WTC11 (cell line): ENCODE measurements around the gene SNX32. TPM values are rescaled to one million over a fixed set of nuclear protein-coding genes. Genes with fewer than 3 reads are reported as not detected.

ENCODE experiments used
- ATAC-seq: fragments of 200-7000 bp; cut with Tn5 transposase; 2 replicates; pipeline ENCODE4 v1.10.0; 2021; ENCODE audit warnings: mild to moderate bottlenecking, moderate library complexity
- CTCF ChIA-PET: fragments of 300-600 bp; sonication (Branson Sonifier 250); formaldehyde crosslinking; loops from one replicate; lab custom pipeline; 2021; ENCODE audit warnings: antibody characterized with exemption; lab: Charles Lee
- POLR2A ChIA-PET: fragments of 350-600 bp; sonication (Branson Sonifier 250); formaldehyde crosslinking; loops from one replicate; lab custom pipeline; 2021; ENCODE audit warnings: antibody characterized with exemption; lab: Charles Lee
- DNase-seq: peaks from one replicate; pipeline ENCODE4 v3.0.0; 2021; ENCODE audit warnings: low spot score
- H3K27ac Mint-ChIP-seq: 2 replicates; pipeline ENCODE4 v1.8.0; 2021; ENCODE audit warnings: mixed read lengths
- H3K27me3 Mint-ChIP-seq: 2 replicates; pipeline ENCODE4 v1.8.0; 2021; ENCODE audit warnings: low read depth, mild to moderate bottlenecking, moderate library complexity, mixed read lengths
- H3K36me3 Mint-ChIP-seq: 2 replicates; pipeline ENCODE4 v1.8.0; 2021; ENCODE audit warnings: mixed read lengths
- H3K4me1 Mint-ChIP-seq: 2 replicates; pipeline ENCODE4 v1.8.0; 2022; ENCODE audit warnings: mixed read lengths
- H3K4me3 Mint-ChIP-seq: 2 replicates; pipeline ENCODE4 v1.8.0; 2021; ENCODE audit warnings: mild to moderate bottlenecking, moderate library complexity, mixed read lengths
- H3K9me3 Mint-ChIP-seq: 2 replicates; pipeline ENCODE4 v1.8.0; 2021; ENCODE audit warnings: mixed read lengths
- ATF1 ChIP-seq: sonication (generic); formaldehyde crosslinking; IDR thresholded peaks from 2 replicates; pipeline ENCODE4 v1.8.1; 2023; ENCODE audit warnings: mild to moderate bottlenecking, moderate library complexity, missing genetic modification reagents
- ETV6 ChIP-seq: sonication (generic); formaldehyde crosslinking; IDR thresholded peaks from 2 replicates; pipeline ENCODE4 v1.8.1; 2022; ENCODE audit warnings: mild to moderate bottlenecking, missing genetic modification reagents
- FOXK1 ChIP-seq: sonication (generic); formaldehyde crosslinking; IDR thresholded peaks from 2 replicates; pipeline ENCODE4 v1.8.0; 2022; ENCODE audit warnings: mild to moderate bottlenecking, moderate library complexity, missing genetic modification reagents
- FOXP1 ChIP-seq: sonication (generic); formaldehyde crosslinking; IDR thresholded peaks from 2 replicates; pipeline ENCODE4 v1.8.0; 2022; ENCODE audit warnings: missing genetic modification reagents, mild to moderate bottlenecking, moderate library complexity, borderline replicate concordance
- GABPB1 ChIP-seq: sonication (generic); formaldehyde crosslinking; IDR thresholded peaks from 2 replicates; pipeline ENCODE4 v1.8.1; 2023; ENCODE audit warnings: mild to moderate bottlenecking, missing genetic modification reagents
- IRF2 ChIP-seq: sonication (generic); formaldehyde crosslinking; IDR thresholded peaks from 2 replicates; pipeline ENCODE4 v1.8.0; 2022; ENCODE audit warnings: low read depth, missing genetic modification reagents, borderline replicate concordance
- RORB ChIP-seq: fragments of 250-450 bp; sonication (Bioruptor Pico); IDR thresholded peaks from 2 replicates; pipeline ENCODE4 v1.9.0; 2021; ENCODE audit warnings: mild to moderate bottlenecking
- SOX15 ChIP-seq: fragments of 250-450 bp; sonication (Bioruptor Pico); IDR thresholded peaks from 2 replicates; pipeline ENCODE4 v1.9.0; 2021; ENCODE audit warnings: mild to moderate bottlenecking
- SP1 ChIP-seq: sonication (generic); formaldehyde crosslinking; conservative IDR thresholded peaks from 2 replicates; pipeline ENCODE4 v1.8.1; 2022; ENCODE audit warnings: missing genetic modification reagents
- TCF7 ChIP-seq: sonication (generic); formaldehyde crosslinking; IDR thresholded peaks from 2 replicates; pipeline ENCODE4 v1.8.0; 2022; ENCODE audit warnings: mild to moderate bottlenecking, low read depth, missing genetic modification reagents, moderate library complexity
- ZBTB21 ChIP-seq: sonication (generic); formaldehyde crosslinking; IDR thresholded peaks from 2 replicates; pipeline ENCODE4 v1.8.1; 2023; ENCODE audit warnings: mild to moderate bottlenecking, missing genetic modification reagents, borderline replicate concordance
- ZNF263 ChIP-seq: sonication (generic); formaldehyde crosslinking; IDR thresholded peaks from 2 replicates; pipeline ENCODE4 v1.8.1; 2022; ENCODE audit warnings: low read depth, mild to moderate bottlenecking, moderate library complexity, missing genetic modification reagents
- ZNF396 ChIP-seq: fragments of 250-450 bp; sonication (Bioruptor Pico); IDR thresholded peaks from 2 replicates; pipeline ENCODE4 v1.8.0; 2021; ENCODE audit warnings: mild to moderate bottlenecking, moderate library complexity, borderline replicate concordance
- ZNF416 ChIP-seq: fragments of 250-450 bp; sonication (Bioruptor Pico); IDR thresholded peaks from 2 replicates; pipeline ENCODE4 v1.9.0; 2021; ENCODE audit warnings: mild to moderate bottlenecking, inconsistent platforms
- total RNA-seq: library from RNA; stranded (reverse); gene quantifications from 3 replicates; pipeline ENCODE4 v1.2.3, GENCODE V29; 2021
- TF ChIP-seq, protein P1 (sequence below): sonication (generic); formaldehyde crosslinking; IDR thresholded peaks from 2 replicates; pipeline ENCODE4 v1.8.1; 2023; ENCODE audit warnings: mild to moderate bottlenecking, missing genetic modification reagents
- TF ChIP-seq, protein P2 (sequence below): sonication (generic); formaldehyde crosslinking; IDR thresholded peaks from 2 replicates; pipeline ENCODE4 v1.8.1; 2023; ENCODE audit warnings: mild to moderate bottlenecking, moderate library complexity, missing genetic modification reagents
- TF ChIP-seq, protein P3 (sequence below): sonication (generic); formaldehyde crosslinking; IDR thresholded peaks from 2 replicates; pipeline ENCODE4 v1.8.1; 2023; ENCODE audit warnings: mild to moderate bottlenecking, missing genetic modification reagents
- TF ChIP-seq, protein P4 (sequence below): fragments of 200-600 bp; IDR thresholded peaks from 2 replicates; pipeline ENCODE4 v1.8.0; 2022; ENCODE audit warnings: antibody characterized with exemption
- TF ChIP-seq, protein P5 (sequence below): sonication (generic); formaldehyde crosslinking; conservative IDR thresholded peaks from 2 replicates; pipeline ENCODE4 v1.8.1; 2022; ENCODE audit warnings: mild to moderate bottlenecking, missing genetic modification reagents
- TF ChIP-seq, protein P6 (sequence below): sonication (generic); formaldehyde crosslinking; IDR thresholded peaks from 2 replicates; pipeline ENCODE4 v1.8.0; 2022; ENCODE audit warnings: mild to moderate bottlenecking, missing genetic modification reagents
- TF ChIP-seq, protein P7 (sequence below): sonication (generic); formaldehyde crosslinking; IDR thresholded peaks from 2 replicates; pipeline ENCODE4 v1.8.1; 2022; ENCODE audit warnings: low read depth, mild to moderate bottlenecking, moderate library complexity, missing genetic modification reagents, borderline replicate concordance

SNX32 gene
- total RNA-seq, 1 experiment from 2014 or later, result 2.9 TPM

DNA sequence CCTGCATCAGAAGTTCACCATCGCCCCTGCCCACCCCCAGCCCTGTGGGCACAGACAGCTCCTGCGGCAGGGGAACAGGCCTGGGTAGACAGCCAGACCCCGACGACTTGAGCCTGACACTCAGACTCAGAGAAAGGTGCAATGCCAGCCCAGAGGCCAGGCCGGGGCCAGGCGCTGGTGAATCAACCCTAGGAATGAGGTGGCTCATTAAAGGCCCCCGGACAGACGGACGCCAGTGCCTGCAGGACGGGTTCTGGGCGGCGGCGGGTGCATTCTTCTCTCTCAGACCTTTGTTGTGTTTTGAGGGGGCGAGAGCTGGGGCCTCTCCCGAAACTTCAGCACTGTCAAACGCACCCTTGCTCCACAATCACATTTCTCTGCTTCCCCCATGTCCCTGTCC is 41.3 kb upstream of the SNX32 start (continued):
- TF ChIP-seq, protein P1, sequence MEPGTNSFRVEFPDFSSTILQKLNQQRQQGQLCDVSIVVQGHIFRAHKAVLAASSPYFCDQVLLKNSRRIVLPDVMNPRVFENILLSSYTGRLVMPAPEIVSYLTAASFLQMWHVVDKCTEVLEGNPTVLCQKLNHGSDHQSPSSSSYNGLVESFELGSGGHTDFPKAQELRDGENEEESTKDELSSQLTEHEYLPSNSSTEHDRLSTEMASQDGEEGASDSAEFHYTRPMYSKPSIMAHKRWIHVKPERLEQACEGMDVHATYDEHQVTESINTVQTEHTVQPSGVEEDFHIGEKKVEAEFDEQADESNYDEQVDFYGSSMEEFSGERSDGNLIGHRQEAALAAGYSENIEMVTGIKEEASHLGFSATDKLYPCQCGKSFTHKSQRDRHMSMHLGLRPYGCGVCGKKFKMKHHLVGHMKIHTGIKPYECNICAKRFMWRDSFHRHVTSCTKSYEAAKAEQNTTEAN, result no peak
- TF ChIP-seq ATF1 (CRISPR knock-in tag) (no peak), ZNF416 (CRISPR knock-in tag) (no peak), ZBTB21 (CRISPR knock-in tag) (no peak), IRF2 (CRISPR knock-in tag) (no peak), ZNF263 (CRISPR knock-in tag) (no peak), RORB (CRISPR knock-in tag) (no peak), ETV6 (CRISPR knock-in tag) (no peak), SOX15 (CRISPR knock-in tag) (no peak), FOXK1 (CRISPR knock-in tag) (no peak)
- TF ChIP-seq, protein P2, sequence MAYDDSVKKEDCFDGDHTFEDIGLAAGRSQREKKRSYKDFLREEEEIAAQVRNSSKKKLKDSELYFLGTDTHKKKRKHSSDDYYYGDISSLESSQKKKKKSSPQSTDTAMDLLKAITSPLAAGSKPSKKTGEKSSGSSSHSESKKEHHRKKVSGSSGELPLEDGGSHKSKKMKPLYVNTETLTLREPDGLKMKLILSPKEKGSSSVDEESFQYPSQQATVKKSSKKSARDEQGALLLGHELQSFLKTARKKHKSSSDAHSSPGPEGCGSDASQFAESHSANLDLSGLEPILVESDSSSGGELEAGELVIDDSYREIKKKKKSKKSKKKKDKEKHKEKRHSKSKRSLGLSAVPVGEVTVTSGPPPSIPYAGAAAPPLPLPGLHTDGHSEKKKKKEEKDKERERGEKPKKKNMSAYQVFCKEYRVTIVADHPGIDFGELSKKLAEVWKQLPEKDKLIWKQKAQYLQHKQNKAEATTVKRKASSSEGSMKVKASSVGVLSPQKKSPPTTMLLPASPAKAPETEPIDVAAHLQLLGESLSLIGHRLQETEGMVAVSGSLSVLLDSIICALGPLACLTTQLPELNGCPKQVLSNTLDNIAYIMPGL, result no peak
- TF ChIP-seq, protein P3, sequence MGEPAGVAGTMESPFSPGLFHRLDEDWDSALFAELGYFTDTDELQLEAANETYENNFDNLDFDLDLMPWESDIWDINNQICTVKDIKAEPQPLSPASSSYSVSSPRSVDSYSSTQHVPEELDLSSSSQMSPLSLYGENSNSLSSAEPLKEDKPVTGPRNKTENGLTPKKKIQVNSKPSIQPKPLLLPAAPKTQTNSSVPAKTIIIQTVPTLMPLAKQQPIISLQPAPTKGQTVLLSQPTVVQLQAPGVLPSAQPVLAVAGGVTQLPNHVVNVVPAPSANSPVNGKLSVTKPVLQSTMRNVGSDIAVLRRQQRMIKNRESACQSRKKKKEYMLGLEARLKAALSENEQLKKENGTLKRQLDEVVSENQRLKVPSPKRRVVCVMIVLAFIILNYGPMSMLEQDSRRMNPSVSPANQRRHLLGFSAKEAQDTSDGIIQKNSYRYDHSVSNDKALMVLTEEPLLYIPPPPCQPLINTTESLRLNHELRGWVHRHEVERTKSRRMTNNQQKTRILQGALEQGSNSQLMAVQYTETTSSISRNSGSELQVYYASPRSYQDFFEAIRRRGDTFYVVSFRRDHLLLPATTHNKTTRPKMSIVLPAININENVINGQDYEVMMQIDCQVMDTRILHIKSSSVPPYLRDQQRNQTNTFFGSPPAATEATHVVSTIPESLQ (CRISPR knock-in tag), result no peak
- TF ChIP-seq, protein P4, sequence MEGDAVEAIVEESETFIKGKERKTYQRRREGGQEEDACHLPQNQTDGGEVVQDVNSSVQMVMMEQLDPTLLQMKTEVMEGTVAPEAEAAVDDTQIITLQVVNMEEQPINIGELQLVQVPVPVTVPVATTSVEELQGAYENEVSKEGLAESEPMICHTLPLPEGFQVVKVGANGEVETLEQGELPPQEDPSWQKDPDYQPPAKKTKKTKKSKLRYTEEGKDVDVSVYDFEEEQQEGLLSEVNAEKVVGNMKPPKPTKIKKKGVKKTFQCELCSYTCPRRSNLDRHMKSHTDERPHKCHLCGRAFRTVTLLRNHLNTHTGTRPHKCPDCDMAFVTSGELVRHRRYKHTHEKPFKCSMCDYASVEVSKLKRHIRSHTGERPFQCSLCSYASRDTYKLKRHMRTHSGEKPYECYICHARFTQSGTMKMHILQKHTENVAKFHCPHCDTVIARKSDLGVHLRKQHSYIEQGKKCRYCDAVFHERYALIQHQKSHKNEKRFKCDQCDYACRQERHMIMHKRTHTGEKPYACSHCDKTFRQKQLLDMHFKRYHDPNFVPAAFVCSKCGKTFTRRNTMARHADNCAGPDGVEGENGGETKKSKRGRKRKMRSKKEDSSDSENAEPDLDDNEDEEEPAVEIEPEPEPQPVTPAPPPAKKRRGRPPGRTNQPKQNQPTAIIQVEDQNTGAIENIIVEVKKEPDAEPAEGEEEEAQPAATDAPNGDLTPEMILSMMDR, result no peak

DNA sequence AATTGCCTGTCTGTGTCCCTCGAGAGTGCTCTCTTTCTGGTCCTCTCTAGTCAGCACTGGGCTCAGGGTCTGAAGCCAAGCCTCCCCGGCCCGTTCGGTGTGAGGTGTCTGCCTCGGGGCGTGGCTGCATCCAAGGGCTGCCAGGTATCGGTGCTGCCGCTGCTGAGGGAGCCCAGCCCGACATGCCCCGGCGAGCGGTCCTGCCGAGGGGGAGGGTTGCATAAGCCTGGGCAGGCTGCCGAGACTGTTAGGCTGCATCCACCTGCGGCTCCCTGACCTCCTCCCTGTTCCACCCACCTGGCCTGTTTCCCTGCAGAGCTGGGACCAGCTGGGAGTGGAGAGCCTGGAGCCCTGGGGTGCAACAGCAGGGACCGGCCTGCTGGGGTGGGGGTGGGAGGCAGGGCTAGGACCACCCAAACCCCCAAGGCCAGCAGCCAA is 40.6 kb upstream of the SNX32 start:
- Mint-ChIP-seq H3K36me3 (peaks cover 5% of the 10 kb centered on the region; the same call in 1 of the 2 replicates), H3K27me3 (peaks cover 7% of the 10 kb centered on the region)

DNA sequence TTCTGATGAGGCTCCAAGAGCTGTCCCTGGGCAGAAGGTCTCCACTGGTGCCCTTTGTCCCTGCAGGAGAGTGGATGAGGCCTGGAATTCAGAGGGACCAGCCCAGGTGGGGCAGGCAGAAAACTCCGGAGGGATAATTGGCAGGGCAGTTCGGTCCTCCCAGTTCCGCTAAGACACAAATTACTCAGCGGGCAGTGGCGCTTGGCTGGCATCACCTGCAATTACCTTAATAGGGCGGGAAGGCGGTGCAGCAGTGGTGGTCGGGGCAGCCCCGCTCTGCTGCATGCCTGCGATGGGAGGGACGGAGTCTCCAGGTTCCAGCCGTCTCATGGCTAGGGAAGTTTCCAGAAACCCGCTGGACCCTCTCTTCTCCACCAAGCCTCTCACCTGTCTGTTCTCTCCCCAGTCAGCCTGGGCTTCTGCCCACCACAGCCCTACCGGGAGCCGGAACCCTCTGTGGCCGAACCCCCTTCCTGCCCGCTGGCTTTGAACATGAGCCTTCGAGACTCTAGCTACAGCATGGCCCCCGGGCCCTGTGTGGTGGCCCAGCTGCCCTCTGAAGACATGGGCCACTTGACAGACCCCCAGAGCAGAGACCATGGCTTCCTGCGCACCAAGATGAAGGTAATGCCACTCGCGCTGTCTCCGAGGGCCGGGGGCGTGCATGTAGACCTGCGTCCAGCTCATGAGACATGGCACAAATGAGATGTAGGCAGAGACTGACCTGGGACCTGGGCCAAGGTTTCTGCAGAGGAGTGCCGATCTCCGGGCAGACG is 40.0 kb upstream of the SNX32 start:
- ATAC-seq, result no peak
- H3K4me3 Mint-ChIP-seq, result no peak overlapping the region
- no peak overlapping the region for H3K27ac Mint-ChIP-seq
- peaks cover 5% of the 10 kb centered on the region; the same call in 1 of the 2 replicates for H3K36me3 Mint-ChIP-seq
- ChIA-PET CTCF (interaction anchor here (0.9 to 8.5 kb wide), 3 partner anchors 14 to 82 kb away, joined by 3 to 151 read pairs (median 4); partner anchors contain the start of genes AP5B1 and KAT5), POLR2A (interaction anchor here (1.2 kb wide), 1 partner anchor 12 kb away, joined by 4 read pairs; no protein-coding TSS in a partner anchor)
- DNase-seq, result no peak
- H3K4me1 Mint-ChIP-seq, result peaks cover 35% of the 10 kb centered on the region
- 0 out of 2 replicates have a peak, but pooled peaks cover under 1% of the 10 kb centered on the region for H3K27me3 Mint-ChIP-seq
- no peaks in the 10 kb centered on the region for H3K9me3 Mint-ChIP-seq
- TF ChIP-seq, protein P5, sequence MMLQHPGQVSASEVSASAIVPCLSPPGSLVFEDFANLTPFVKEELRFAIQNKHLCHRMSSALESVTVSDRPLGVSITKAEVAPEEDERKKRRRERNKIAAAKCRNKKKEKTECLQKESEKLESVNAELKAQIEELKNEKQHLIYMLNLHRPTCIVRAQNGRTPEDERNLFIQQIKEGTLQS (CRISPR knock-in tag), result no peak
- TF ChIP-seq TCF7 (CRISPR knock-in tag) (no peak), SP1 (no peak), ZNF396 (CRISPR knock-in tag) (no peak), RORB (CRISPR knock-in tag) (no peak), FOXP1 (CRISPR knock-in tag) (no peak), FOXK1 (CRISPR knock-in tag) (no peak)
- TF ChIP-seq, protein P6, sequence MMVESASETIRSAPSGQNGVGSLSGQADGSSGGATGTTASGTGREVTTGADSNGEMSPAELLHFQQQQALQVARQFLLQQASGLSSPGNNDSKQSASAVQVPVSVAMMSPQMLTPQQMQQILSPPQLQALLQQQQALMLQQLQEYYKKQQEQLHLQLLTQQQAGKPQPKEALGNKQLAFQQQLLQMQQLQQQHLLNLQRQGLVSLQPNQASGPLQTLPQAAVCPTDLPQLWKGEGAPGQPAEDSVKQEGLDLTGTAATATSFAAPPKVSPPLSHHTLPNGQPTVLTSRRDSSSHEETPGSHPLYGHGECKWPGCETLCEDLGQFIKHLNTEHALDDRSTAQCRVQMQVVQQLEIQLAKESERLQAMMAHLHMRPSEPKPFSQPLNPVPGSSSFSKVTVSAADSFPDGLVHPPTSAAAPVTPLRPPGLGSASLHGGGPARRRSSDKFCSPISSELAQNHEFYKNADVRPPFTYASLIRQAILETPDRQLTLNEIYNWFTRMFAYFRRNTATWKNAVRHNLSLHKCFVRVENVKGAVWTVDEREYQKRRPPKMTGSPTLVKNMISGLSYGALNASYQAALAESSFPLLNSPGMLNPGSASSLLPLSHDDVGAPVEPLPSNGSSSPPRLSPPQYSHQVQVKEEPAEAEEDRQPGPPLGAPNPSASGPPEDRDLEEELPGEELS (CRISPR knock-in tag), result no peak
- TF ChIP-seq, protein P7, sequence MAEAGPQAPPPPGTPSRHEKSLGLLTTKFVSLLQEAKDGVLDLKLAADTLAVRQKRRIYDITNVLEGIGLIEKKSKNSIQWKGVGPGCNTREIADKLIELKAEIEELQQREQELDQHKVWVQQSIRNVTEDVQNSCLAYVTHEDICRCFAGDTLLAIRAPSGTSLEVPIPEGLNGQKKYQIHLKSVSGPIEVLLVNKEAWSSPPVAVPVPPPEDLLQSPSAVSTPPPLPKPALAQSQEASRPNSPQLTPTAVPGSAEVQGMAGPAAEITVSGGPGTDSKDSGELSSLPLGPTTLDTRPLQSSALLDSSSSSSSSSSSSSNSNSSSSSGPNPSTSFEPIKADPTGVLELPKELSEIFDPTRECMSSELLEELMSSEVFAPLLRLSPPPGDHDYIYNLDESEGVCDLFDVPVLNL, result no peak

More for the DNA sequence above, 40.6 kb upstream of the SNX32 start:
- POLR2A ChIA-PET, result no interaction called here
- no peak for ATAC-seq
- CTCF ChIA-PET, result interaction anchor here (1.5 to 8.5 kb wide), 2 partner anchors 13 to 48 kb away, joined by 4 to 151 read pairs; partner anchors contain the start of gene AP5B1
- DNase-seq, result no peak
- H3K9me3 Mint-ChIP-seq, result no peaks in the 10 kb centered on the region
- peak overlapping the region; percentile 83; the same call in 1 of the 2 replicates for H3K27ac Mint-ChIP-seq
- no peak overlapping the region for H3K4me3 Mint-ChIP-seq
- TF ChIP-seq FOXK1 (CRISPR knock-in tag) (no peak), GABPB1 (CRISPR knock-in tag) (0 out of 2 replicates have a peak, but pooled peaks have one; percentile 21)
- TF ChIP-seq, all 79 proteins: peak for 1
- H3K4me1 Mint-ChIP-seq, result peaks cover 36% of the 10 kb centered on the region
